Progenitor cell of endocrine pancreas (in vitro differentiated cells): ENCODE results near the gene STOX2. TPM values are rescaled to one million over a fixed set of nuclear protein-coding genes. Genes with fewer than 3 reads are reported as not detected.

ENCODE experiments used
- DNase-seq: peaks from one replicate; pipeline ENCODE4 v3.0.0; 2021; ENCODE audit warnings: low spot score; ENCODE audit not compliant: unreplicated experiment
- H3K27ac Mint-ChIP-seq: 2 replicates; pipeline ENCODE4 v1.8.0; 2021; ENCODE audit warnings: mild to moderate bottlenecking, moderate library complexity, mixed read lengths
- H3K27me3 Mint-ChIP-seq: 2 replicates; pipeline ENCODE4 v1.8.0; 2021; ENCODE audit warnings: mixed read lengths
- H3K36me3 Mint-ChIP-seq: 2 replicates; pipeline ENCODE4 v1.8.0; 2022; ENCODE audit warnings: mixed read lengths; ENCODE audit not compliant: insufficient read depth
- H3K4me1 Mint-ChIP-seq: 2 replicates; pipeline ENCODE4 v1.8.0; 2021; ENCODE audit warnings: low read depth, mixed read lengths
- H3K4me3 Mint-ChIP-seq: 2 replicates; pipeline ENCODE4 v1.8.0; 2021; ENCODE audit warnings: low read depth, mild to moderate bottlenecking, moderate library complexity, mixed read lengths
- H3K9me3 Mint-ChIP-seq: 2 replicates; pipeline ENCODE4 v1.8.0; 2021; ENCODE audit warnings: low read depth, mixed read lengths
- total RNA-seq: library from RNA; stranded (reverse); gene quantifications from 2 replicates; pipeline ENCODE4 v1.2.1, GENCODE V29; 2021
- TF ChIP-seq, protein P1 (sequence below): fragments of 200-600 bp; sonication (generic); IDR thresholded peaks from one replicate; pipeline ENCODE4 v1.5.0; 2021; ENCODE audit warnings: antibody characterized with exemption, mild to moderate bottlenecking; ENCODE audit not compliant: unreplicated experiment

STOX2 gene
- total RNA-seq, 1 donor from 2014 or later: 21.9 TPM

DNA sequence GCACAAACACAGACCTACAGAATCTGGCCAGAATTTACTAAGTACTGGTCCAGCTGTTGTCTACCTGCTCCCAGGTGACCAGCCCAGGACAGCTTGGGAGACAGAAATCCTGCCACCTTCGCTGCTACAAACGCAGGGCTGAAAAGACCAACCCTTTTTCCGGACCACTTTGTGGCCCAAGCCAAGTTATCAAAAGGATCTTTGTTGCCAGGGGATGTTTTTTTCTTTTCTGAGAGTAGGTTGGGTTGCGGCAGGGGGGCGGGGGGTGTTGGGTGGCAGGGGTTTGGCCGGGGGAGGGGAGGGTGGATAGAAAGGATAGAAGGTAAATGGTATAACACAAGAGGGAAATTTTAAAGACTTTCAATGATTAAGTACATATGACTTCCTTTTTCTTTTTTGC, 63.4 kb downstream of the STOX2 start:
- Mint-ChIP-seq H3K27ac (peak overlapping the region; percentile 57), H3K4me3 (no peak overlapping the region), H3K4me1 (peaks cover 17% of the 10 kb centered on the region), H3K9me3 (peaks cover 4% of the 10 kb centered on the region), H3K27me3 (no peaks in the 10 kb centered on the region), H3K36me3 (peaks cover 5% of the 10 kb centered on the region)
- no peak for DNase-seq
- TF ChIP-seq, protein P1, sequence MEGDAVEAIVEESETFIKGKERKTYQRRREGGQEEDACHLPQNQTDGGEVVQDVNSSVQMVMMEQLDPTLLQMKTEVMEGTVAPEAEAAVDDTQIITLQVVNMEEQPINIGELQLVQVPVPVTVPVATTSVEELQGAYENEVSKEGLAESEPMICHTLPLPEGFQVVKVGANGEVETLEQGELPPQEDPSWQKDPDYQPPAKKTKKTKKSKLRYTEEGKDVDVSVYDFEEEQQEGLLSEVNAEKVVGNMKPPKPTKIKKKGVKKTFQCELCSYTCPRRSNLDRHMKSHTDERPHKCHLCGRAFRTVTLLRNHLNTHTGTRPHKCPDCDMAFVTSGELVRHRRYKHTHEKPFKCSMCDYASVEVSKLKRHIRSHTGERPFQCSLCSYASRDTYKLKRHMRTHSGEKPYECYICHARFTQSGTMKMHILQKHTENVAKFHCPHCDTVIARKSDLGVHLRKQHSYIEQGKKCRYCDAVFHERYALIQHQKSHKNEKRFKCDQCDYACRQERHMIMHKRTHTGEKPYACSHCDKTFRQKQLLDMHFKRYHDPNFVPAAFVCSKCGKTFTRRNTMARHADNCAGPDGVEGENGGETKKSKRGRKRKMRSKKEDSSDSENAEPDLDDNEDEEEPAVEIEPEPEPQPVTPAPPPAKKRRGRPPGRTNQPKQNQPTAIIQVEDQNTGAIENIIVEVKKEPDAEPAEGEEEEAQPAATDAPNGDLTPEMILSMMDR: no peak

DNA sequence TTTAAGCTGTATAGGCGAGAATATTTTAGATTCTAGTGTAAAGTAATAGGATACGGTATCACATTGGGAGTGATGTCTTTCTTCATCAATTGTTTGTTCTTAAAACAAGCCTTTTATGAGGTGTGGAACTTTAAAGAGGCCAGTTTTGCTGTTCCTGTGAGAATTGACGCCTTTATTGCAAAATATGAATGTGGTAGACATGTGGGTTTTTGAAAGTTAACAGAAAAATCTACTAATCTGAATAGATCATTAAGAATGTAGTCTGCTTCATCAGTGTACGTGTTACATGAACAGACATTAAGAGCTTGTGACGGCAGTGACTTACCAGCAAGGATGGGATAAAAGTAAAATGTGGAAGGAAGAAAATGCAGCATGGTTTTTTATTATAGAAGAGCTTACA, 63.8 kb downstream of the STOX2 start:
- no peak for DNase-seq
- H3K4me1 Mint-ChIP-seq: peaks cover 17% of the 10 kb centered on the region
- TF ChIP-seq, protein P1: no peak
- H3K4me3 Mint-ChIP-seq: no peak overlapping the region
- H3K9me3 Mint-ChIP-seq: peaks cover 4% of the 10 kb centered on the region
- H3K27me3 Mint-ChIP-seq: no peaks in the 10 kb centered on the region
- H3K36me3 Mint-ChIP-seq: peaks cover 5% of the 10 kb centered on the region
- H3K27ac Mint-ChIP-seq: peak overlapping the region; percentile 26

DNA sequence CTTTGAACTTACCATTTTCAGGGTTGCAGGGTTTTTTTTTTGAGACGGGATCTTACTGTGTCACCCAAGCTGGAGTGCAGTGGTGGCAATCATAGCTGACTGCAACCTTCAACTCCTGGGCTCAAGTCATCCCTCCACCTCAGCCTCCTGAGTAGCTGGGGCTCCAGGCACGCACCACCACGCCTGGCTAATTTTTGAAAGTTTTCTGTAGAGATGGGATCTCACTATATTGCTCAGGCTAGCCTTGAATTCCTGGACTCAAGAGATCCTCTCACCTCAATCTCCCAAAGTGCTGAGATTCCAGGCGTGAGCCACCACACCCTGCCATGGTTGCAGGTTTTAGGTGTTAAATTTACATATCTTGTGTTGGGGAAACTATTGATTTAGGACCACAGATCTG, 64.5 kb downstream of the STOX2 start:
- DNase-seq: no peak
- Mint-ChIP-seq H3K4me3 (no peak overlapping the region), H3K4me1 (peaks cover 17% of the 10 kb centered on the region), H3K36me3 (peaks cover 5% of the 10 kb centered on the region), H3K27me3 (no peaks in the 10 kb centered on the region), H3K27ac (no peak overlapping the region), H3K9me3 (peaks cover 8% of the 10 kb centered on the region)
- TF ChIP-seq, protein P1: no peak

DNA sequence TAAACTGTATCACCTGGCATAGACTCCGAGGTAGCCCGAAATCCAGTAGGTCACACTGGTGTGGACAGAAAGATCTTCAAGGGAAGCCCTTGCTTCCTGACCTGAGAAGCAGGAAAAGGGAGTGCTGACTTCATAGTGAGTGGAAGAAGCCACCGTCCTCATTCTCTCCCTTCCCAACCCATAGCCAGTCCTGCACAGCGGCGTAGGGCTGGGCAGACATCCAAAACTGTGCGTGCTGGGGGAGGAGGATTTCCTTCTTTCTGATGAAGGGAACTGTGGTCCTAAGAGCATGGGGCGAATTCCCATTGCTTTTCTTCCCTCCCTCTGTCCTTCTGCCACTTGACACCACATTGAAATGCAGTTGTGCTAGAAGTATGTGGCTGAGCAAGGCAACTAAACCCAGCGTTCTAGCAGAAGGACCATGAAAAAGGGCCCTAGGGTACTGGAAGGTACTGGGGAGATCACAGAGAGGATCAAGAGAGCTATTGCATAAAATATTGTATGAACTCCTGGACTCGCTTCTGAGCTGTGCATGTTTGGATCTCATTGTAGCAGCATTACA, 66.9 kb downstream of the STOX2 start:
- Mint-ChIP-seq H3K27ac (no peak overlapping the region), H3K9me3 (peaks cover 17% of the 10 kb centered on the region), H3K36me3 (peaks cover 6% of the 10 kb centered on the region), H3K4me3 (no peak overlapping the region), H3K27me3 (no peaks in the 10 kb centered on the region), H3K4me1 (peaks cover 17% of the 10 kb centered on the region)
- DNase-seq: no peak
- TF ChIP-seq, protein P1: no peak

DNA sequence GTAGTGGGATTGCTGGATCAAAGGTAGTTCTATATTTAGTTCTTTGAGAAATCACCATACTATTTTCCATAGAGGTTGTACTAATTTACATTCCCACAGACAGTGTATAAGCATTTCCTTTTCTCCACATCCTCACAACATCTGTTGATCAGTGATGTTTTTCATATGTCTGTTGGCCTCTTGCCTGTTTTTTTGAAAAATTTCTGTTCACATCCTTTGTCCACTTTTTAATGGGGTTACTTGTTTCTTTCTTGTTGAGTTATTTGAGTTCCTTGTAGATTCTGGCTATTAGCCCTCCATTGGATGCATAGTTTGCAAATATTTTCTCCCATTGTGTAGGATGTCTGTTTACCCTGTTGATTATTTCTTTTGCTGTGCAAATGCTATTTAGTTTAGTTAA, 72.6 kb downstream of the STOX2 start:
- Mint-ChIP-seq H3K4me1 (no peaks in the 10 kb centered on the region), H3K27ac (no peak overlapping the region), H3K36me3 (peaks cover 11% of the 10 kb centered on the region), H3K4me3 (no peak overlapping the region), H3K9me3 (peaks cover 35% of the 10 kb centered on the region), H3K27me3 (no peaks in the 10 kb centered on the region)
- DNase-seq: no peak
- TF ChIP-seq, protein P1: no peak
